Epithelial cell of proximal tubule (primary cell): ENCODE measurements around the gene C5orf52. TPM values are rescaled to one million over a fixed set of nuclear protein-coding genes. Genes with fewer than 3 reads are reported as not detected.
A peak's percentile ranks its signal among the peaks of the same experiment; 100 is the strongest.
"Not testable (repeated sequence)": the region's sequence is repeated elsewhere in the genome, so short reads cannot be mapped to it uniquely, and the experiment has no call there.

ENCODE experiments used
- DNase-seq: peaks from one replicate; pipeline ENCODE4 v3.0.0-alpha.2; 2011; ENCODE audit warnings: low read depth
- H3K4me3 ChIP-seq: 2 replicates; pipeline ENCODE4 v1.5.1; 2011; ENCODE audit warnings: low read depth, mild to moderate bottlenecking, low read length
- total RNA-seq: library from RNA; depleted of rRNA; stranded (reverse); fragments of >200 nt; gene quantifications from 2 replicates; pipeline ENCODE4 v1.2.3, GENCODE V29; 2015
- TF ChIP-seq, protein P1 (sequence below): conservative IDR thresholded peaks from 2 replicates; pipeline ENCODE4 v1.5.1; 2012; ENCODE audit warnings: low read depth, mild to moderate bottlenecking, low read length

Gene C5orf52
- total RNA-seq, 1 donor from 2014 or later, result not detected

DNA sequence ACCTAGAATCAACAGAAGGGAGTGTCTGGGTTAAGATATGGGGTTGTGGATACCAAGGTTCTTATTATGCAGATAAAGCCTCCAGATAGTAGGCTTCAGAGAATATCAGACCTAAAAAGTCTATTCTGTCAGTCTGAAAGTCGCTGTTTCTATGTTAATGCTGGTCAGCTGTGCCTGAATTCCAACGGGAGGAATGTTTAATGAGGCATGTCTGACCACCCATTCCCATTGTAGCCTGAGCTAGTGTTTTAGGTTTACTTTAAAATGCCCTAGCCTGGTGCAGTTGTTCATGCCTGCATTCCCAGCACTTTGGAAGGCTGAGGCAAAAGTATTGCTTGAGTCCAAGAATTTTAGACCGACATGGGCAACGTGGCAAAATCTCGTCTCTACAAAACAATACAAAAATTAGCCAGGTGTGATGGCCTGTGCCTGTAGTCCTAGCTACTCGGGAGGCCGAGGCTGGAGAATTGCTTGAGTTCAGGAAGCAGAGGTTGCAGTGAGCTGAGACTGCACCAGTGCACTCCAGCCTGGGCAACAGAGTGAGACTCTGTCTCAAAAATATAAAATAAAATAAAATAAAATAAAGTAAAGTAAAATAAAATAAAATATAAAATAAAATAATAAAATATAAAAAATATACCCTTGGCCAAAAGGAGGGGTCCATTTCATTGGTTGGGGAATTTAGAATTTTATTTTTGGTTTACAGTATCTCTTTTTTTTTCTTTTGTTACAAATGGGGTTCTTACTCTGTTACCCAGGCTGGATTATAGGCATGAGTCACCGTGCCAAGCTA lies 11.3 kb upstream of the C5orf52 start:
- no peak for DNase-seq
- TF ChIP-seq, protein P1, sequence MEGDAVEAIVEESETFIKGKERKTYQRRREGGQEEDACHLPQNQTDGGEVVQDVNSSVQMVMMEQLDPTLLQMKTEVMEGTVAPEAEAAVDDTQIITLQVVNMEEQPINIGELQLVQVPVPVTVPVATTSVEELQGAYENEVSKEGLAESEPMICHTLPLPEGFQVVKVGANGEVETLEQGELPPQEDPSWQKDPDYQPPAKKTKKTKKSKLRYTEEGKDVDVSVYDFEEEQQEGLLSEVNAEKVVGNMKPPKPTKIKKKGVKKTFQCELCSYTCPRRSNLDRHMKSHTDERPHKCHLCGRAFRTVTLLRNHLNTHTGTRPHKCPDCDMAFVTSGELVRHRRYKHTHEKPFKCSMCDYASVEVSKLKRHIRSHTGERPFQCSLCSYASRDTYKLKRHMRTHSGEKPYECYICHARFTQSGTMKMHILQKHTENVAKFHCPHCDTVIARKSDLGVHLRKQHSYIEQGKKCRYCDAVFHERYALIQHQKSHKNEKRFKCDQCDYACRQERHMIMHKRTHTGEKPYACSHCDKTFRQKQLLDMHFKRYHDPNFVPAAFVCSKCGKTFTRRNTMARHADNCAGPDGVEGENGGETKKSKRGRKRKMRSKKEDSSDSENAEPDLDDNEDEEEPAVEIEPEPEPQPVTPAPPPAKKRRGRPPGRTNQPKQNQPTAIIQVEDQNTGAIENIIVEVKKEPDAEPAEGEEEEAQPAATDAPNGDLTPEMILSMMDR, result no peak

DNA sequence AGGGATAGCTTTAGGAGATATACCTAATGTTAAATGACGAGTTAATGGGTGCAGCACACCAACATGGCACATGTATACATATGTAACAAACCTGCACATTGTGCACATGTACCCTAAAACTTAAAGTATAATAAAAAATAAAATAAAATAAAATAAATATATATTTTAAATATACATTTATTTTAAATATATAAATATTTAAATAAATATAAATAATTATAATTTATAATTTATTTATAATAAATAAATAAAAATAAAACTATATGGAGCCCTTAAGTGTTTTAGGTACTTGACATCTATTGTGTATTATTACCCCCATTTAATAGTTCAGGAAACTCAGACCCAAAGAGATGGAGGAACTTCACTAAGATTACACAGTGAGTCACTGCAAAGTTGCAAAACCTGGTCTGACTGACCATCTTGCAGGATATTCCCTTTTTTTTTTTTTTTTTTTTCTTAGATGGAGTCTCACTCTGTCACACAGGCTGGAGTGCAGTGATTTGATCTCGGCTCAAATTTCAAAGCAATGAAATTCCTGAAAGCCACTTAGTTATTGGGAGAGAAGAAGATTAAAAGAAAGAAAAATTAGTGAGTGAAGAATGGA lies 5.8 kb upstream of the C5orf52 start:
- H3K4me3 ChIP-seq, result no peak overlapping the region
- DNase-seq, result peak; percentile 39
- TF ChIP-seq, protein P1, result no peak

More for the DNA sequence above, 11.3 kb upstream of the C5orf52 start:
- H3K4me3 ChIP-seq, result no peak overlapping the region

DNA sequence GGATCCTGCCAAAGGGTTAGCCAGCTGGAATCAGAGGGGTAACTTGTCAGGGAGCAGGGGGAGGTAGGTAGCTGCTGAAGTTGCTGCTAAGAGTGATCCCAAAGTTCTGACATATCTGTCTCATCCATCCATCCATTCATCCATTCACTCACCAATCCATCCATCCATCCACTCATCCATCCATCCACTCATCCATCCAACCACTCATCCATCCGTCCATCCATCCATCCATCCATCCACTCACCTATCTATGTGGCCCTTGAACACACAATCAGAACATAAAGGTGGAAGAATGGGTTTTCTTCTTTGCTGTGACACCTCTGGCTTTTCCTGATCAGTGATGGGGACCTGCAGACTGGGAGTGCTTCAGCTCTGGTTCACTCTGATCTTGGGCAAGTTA lies 3.0 kb upstream of the C5orf52 start:
- no peak overlapping the region for H3K4me3 ChIP-seq
- TF ChIP-seq, protein P1, result no peak
- DNase-seq, result no peak

DNA sequence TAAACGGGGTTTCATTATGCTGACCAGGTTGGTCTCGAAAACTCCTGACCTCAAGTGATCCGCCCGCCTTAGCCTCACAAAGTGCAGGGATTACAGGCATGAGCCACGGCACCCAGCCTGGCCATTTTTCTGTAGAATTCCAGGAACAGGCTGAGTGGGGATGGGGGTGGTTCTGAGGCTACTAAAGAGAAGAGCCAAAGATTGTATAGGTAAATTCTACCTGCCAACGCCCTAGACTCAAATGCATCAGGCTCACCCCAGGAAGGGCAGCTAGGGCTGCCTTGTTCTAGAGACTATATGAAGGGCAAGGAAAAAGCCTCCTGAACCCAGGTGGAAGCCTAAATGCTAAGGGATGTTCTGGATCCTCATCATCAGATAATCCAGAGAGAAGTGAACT lies 1.6 kb upstream of the C5orf52 start:
- TF ChIP-seq, protein P1, result no peak
- H3K4me3 ChIP-seq, result no peak overlapping the region
- no peak for DNase-seq

DNA sequence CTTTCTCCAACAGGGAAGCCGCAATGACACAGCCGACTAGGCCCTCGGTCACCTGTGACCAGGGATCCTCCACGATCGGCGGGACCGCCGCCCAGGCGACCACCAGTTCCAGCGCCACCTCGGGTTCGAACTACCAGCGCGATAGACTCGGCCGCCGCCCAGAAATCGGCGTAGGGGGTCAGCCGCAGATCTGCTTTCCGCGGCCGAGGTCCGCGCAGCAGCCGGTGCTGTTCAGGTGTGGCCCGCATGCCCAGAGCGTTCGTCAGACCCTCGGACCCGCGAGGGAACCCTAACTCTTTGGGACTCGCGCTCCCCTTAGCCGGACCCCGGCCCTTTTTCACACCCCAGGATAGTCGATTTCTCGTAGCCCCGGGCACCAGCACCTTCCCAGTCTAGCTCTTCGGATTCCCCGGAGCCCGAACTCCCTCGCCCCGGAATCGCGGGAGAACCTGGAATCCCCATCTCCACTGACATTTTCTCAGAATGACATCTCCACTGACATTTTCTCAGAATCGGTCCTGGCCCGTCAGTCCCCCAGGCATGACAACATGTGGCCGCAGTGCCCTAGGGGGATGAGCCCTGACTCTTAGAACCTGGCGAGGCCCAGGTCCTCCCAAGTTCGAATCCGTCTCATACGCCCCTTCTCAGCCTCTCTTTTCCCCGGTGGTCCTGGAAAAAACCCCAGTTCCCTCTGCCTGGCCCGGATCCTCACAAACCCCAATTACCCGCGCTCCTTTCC lies 428 bp downstream of the C5orf52 start:
- H3K4me3 ChIP-seq, result peak overlapping the region; percentile 75
- TF ChIP-seq, protein P1, result no peak

DNA sequence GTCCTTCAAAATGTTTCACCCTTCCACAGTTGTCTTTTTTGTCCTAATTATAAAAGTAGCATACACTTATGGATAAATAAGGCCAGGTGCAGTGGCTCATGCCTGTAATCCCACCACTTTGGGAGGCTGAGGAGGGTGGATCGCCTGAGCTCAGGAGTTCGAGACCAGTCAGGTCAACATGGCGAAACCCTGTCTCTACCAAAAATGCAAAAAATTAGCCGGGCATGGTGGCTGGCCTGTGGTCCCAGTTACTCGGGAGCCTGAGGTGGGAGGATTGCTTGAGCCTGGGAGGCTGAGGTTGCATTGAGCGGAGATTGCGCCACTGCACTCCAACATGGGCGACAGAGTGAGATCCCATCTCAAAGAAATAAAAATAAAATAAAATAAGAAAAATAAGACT lies 1.6 kb downstream of the C5orf52 start:
- no peak for DNase-seq

More for the DNA sequence above, 428 bp downstream of the C5orf52 start:
- no peak for DNase-seq

DNA sequence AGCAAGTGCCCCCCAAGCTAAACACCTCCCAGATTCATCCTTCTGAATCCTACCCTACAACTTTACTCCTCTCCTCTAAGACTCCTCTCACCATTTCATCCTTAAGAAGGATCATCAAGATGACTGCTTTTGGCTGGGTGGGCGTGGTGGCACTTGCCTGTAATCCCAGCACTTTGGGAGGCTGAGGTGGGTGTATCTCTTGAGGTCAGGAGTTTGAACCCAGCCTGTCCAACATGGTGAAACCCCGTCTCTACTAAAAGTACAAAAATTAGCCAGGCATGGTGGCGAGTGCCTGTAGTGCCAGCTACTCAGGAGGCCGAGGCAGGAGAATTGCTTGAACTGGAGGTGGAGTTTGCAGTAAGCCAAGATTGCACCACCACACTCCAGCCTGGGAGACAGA lies 3.0 kb downstream of the C5orf52 start:
- DNase-seq, H3K4me3 ChIP-seq: not testable (repeated sequence)

More for the DNA sequence above, 1.6 kb downstream of the C5orf52 start:
- H3K4me3 ChIP-seq, result no peak overlapping the region
- TF ChIP-seq, protein P1, result no peak
